Measurements from ENCODE around the gene PDCD1LG2. TPM values are rescaled to one million over a fixed set of nuclear protein-coding genes. Genes with fewer than 3 reads are reported as not detected.

Gene PDCD1LG2
- total and polyA plus RNA-seq, 4 donors = 0.46 to 2.5 (median 1.3) TPM

GRCh38 chr9:5482194-5482593 lies 28.1 kb upstream of the PDCD1LG2 start:
- H3K36me3 ChIP-seq (ENCODE audit: control insufficient read depth in 4 of 4, insufficient read depth in 3 of 4, low read depth in 1 of 4, low read length in 3 of 4) = no peaks in the 10 kb centered on the region
- TF ChIP-seq FOXA1 (IDR thresholded peaks at IDR 0.05) = no peak
- no peak for TF ChIP-seq RXRA (IDR thresholded peaks at IDR 0.05)
- no peak for TF ChIP-seq TAF1 (conservative IDR thresholded peaks at IDR 0.05)
- no peak for TF ChIP-seq HNF4A (conservative IDR thresholded peaks at IDR 0.05)
- no peak for TF ChIP-seq NR2F2 (IDR thresholded peaks at IDR 0.05)
- TF ChIP-seq ATF3 (IDR thresholded peaks at IDR 0.05) = no peak
- no peak for TF ChIP-seq EGR1 (IDR thresholded peaks at IDR 0.05; ENCODE audit: low read depth in 2 of 2)
- TF ChIP-seq HNF4G (IDR thresholded peaks at IDR 0.05) = no peak
- TF ChIP-seq RAD21 (IDR thresholded peaks at IDR 0.05) = no peak
- no peak for TF ChIP-seq ZBTB33 (IDR thresholded peaks at IDR 0.05)
- no peak for TF ChIP-seq REST (IDR thresholded peaks at IDR 0.05)
- H3K27me3 ChIP-seq (ENCODE audit: control insufficient read depth in 4 of 4, insufficient read depth in 4 of 4, low read length in 3 of 4) = no peaks in the 10 kb centered on the region
- H3K9me3 ChIP-seq (ENCODE audit: control insufficient read depth in 4 of 4, low read length in 3 of 4) = no peaks in the 10 kb centered on the region
- 83% methylated on average over 8 of the region's 8 CpGs for WGBS
- no peak overlapping the region for H3K9ac ChIP-seq (ENCODE audit: low read depth in 1 of 2, low read length in 2 of 2)
- DNase-seq (ENCODE audit: low spot score) = no peak
- H3K4me1 ChIP-seq (ENCODE audit: control insufficient read depth in 4 of 4, insufficient read depth in 4 of 4, low read length in 3 of 4) = no peaks in the 10 kb centered on the region
- H3K27ac ChIP-seq (ENCODE audit: low read depth in 1 of 2, low read length in 2 of 2) = no peak overlapping the region
- H3K4me3 ChIP-seq (ENCODE audit: low read depth in 1 of 3, low read length in 3 of 3) = no peak overlapping the region

- Histone ChIP-seq H3K9me3 (ENCODE audit: control insufficient read depth in 4 of 4, low read length in 3 of 4) (no peaks in the 10 kb centered on the region), H3K4me3 (ENCODE audit: low read depth in 1 of 3, low read length in 3 of 3) (no peak overlapping the region), H3K27ac (ENCODE audit: low read depth in 1 of 2, low read length in 2 of 2) (no peak overlapping the region), H3K9ac (ENCODE audit: low read depth in 1 of 2, low read length in 2 of 2) (no peak overlapping the region), H3K27me3 (ENCODE audit: control insufficient read depth in 4 of 4, insufficient read depth in 4 of 4, low read length in 3 of 4) (no peaks in the 10 kb centered on the region), H3K36me3 (ENCODE audit: control insufficient read depth in 4 of 4, insufficient read depth in 3 of 4, low read depth in 1 of 4, low read length in 3 of 4) (no peaks in the 10 kb centered on the region), H3K4me1 (ENCODE audit: control insufficient read depth in 4 of 4, insufficient read depth in 4 of 4, low read length in 3 of 4) (no peaks in the 10 kb centered on the region)
- TF ChIP-seq FOXA1 (IDR thresholded peaks at IDR 0.05) (no peak), MAX (IDR thresholded peaks at IDR 0.05) (no peak), YY1 (IDR thresholded peaks at IDR 0.05) (no peak), ATF3 (IDR thresholded peaks at IDR 0.05) (no peak), TAF1 (conservative IDR thresholded peaks at IDR 0.05) (no peak), HNF4G (IDR thresholded peaks at IDR 0.05) (no peak)
- no peak for DNase-seq (ENCODE audit: low spot score)
- 75% methylated on average over 2 of the region's 2 CpGs for WGBS
Measured at GRCh38 chr9:5483306-5483705, 27.0 kb upstream of the PDCD1LG2 start.
